ENCODE measurements around the gene EVI5L.
A peak's percentile ranks its signal among the peaks of the same experiment; 100 is the strongest.

The EVI5L gene

GRCh38 chr19:7817801-7818200 lies 12.2 kb upstream of the EVI5L start:
- DNase-seq (ENCODE audit: low spot score), result no peak

- DNase-seq (ENCODE audit: low spot score), result no peak
Measured at GRCh38 chr19:7818806-7819205, 11.2 kb upstream of the EVI5L start.

GRCh38 chr19:7819337-7819736 lies 10.7 kb upstream of the EVI5L start:
- DNase-seq (ENCODE audit: low spot score), result no peak

GRCh38 chr19:7820588-7820987 lies 9.4 kb upstream of the EVI5L start:
- no peak for DNase-seq (ENCODE audit: low spot score)

GRCh38 chr19:7822910-7823515 lies 7.0 kb upstream of the EVI5L start:
- DNase-seq (ENCODE audit: low spot score), result no peak

GRCh38 chr19:7823686-7824301 lies 6.2 kb upstream of the EVI5L start:
- DNase-seq (ENCODE audit: low spot score), result no peak

GRCh38 chr19:7829166-7829520 lies 875 bp upstream of the EVI5L start:
- DNase-seq (ENCODE audit: low spot score), result no peak

GRCh38 chr19:7830272-7830771 lies 304 bp downstream of the EVI5L start:
- DNase-seq (ENCODE audit: low spot score), result peak; percentile 22

- no peak for DNase-seq (ENCODE audit: low spot score)
Measured at GRCh38 chr19:7830823-7831222, 805 bp downstream of the EVI5L start.

- peak; percentile 81 for DNase-seq (ENCODE audit: low spot score)
Measured at GRCh38 chr19:7831452-7831851, 1.4 kb downstream of the EVI5L start.

- DNase-seq (ENCODE audit: low spot score), result no peak
Measured at GRCh38 chr19:7832009-7832408, 2.0 kb downstream of the EVI5L start.

GRCh38 chr19:7832781-7833180 lies 2.8 kb downstream of the EVI5L start:
- no peak for DNase-seq (ENCODE audit: low spot score)

- peak; percentile 30 for DNase-seq (ENCODE audit: low spot score)
Measured at GRCh38 chr19:7833225-7834099, 3.4 kb downstream of the EVI5L start.

- DNase-seq (ENCODE audit: low spot score), result no peak
Measured at GRCh38 chr19:7839476-7839875, 9.5 kb downstream of the EVI5L start.

- DNase-seq (ENCODE audit: low spot score), result no peak
Measured at GRCh38 chr19:7840629-7841028, 10.6 kb downstream of the EVI5L start.

GRCh38 chr19:7841751-7842660 lies 12.0 kb downstream of the EVI5L start:
- no peak for DNase-seq (ENCODE audit: low spot score)

- no peak for DNase-seq (ENCODE audit: low spot score)
Measured at GRCh38 chr19:7842661-7843294, 12.8 kb downstream of the EVI5L start.

GRCh38 chr19:7843521-7843920 lies 13.5 kb downstream of the EVI5L start:
- DNase-seq (ENCODE audit: low spot score), result no peak

GRCh38 chr19:7844405-7844804 lies 14.4 kb downstream of the EVI5L start:
- DNase-seq (ENCODE audit: low spot score), result no peak

- no peak for DNase-seq (ENCODE audit: low spot score)
Measured at GRCh38 chr19:7844951-7845350, 14.9 kb downstream of the EVI5L start.

GRCh38 chr19:7845390-7846154 lies 15.6 kb downstream of the EVI5L start:
- DNase-seq (ENCODE audit: low spot score), result no peak

Measured in iPS-NIHi11 (cell line).